HG03432 (cell line): ENCODE measurements around the gene THRB.

Experiments
- ATAC-seq: cut with Tn5 transposase; IDR thresholded peaks from one replicate; pipeline ENCODE4 v1.9.1; 2021; ENCODE audit warnings: mild to moderate bottlenecking, moderate library complexity; ENCODE audit not compliant: unreplicated experiment

Gene THRB

GRCh38 chr3:24385012-24385615, 109.5 kb downstream of the THRB start:
- ATAC-seq, result no peak

- no peak for ATAC-seq
Observed at GRCh38 chr3:24382647-24383046, 112.0 kb downstream of the THRB start.

- no peak for ATAC-seq
Observed at GRCh38 chr3:24379936-24380335, 114.7 kb downstream of the THRB start.

- ATAC-seq, result no peak
Observed at GRCh38 chr3:24378313-24378712, 116.3 kb downstream of the THRB start.

- no peak for ATAC-seq
Observed at GRCh38 chr3:24377218-24377993, 117.2 kb downstream of the THRB start.

GRCh38 chr3:24375947-24376384, 118.7 kb downstream of the THRB start:
- ATAC-seq, result no peak

- ATAC-seq, result no peak
Observed at GRCh38 chr3:24374801-24375200, 119.8 kb downstream of the THRB start.

GRCh38 chr3:24373198-24373959, 121.3 kb downstream of the THRB start:
- ATAC-seq, result no peak

- ATAC-seq, result no peak
Observed at GRCh38 chr3:24372559-24373197, 122.0 kb downstream of the THRB start.

GRCh38 chr3:24370352-24371090, 124.1 kb downstream of the THRB start:
- no peak for ATAC-seq

GRCh38 chr3:24368605-24369004, 126.0 kb downstream of the THRB start:
- no peak for ATAC-seq

GRCh38 chr3:24367664-24368264, 126.9 kb downstream of the THRB start:
- no peak for ATAC-seq

GRCh38 chr3:24367216-24367615, 127.4 kb downstream of the THRB start:
- ATAC-seq, result no peak

- no peak for ATAC-seq
Observed at GRCh38 chr3:24365168-24365567, 129.5 kb downstream of the THRB start.

- no peak for ATAC-seq
Observed at GRCh38 chr3:24364359-24364758, 130.3 kb downstream of the THRB start.

- ATAC-seq, result no peak
Observed at GRCh38 chr3:24363242-24363641, 131.4 kb downstream of the THRB start.

GRCh38 chr3:24361623-24362022, 133.0 kb downstream of the THRB start:
- no peak for ATAC-seq

- ATAC-seq, result no peak
Observed at GRCh38 chr3:24360957-24361356, 133.7 kb downstream of the THRB start.

GRCh38 chr3:24359645-24360462, 134.8 kb downstream of the THRB start:
- ATAC-seq, result no peak
